ENCODE results near the gene SUMF1.

DNA sequence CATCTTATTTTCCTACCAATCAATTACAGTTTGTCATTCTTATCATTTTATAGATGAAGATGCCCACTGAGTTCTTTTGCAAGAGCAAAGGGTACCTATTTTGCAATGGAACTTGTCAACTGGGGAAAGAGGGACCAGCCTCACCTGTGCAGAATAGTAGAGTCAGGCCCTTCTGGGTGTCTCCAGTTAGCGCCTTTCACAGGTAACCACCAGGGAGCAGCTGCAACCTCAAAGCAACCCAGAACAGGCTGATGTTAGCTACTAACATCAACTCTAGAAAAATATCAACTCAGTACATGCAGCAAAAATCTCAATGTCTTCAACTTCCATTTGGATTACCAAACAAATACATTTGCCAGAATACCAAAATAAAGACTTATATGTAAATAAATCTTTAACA, 47.1 kb downstream of the SUMF1 start:
- TF ChIP-seq, protein P1, sequence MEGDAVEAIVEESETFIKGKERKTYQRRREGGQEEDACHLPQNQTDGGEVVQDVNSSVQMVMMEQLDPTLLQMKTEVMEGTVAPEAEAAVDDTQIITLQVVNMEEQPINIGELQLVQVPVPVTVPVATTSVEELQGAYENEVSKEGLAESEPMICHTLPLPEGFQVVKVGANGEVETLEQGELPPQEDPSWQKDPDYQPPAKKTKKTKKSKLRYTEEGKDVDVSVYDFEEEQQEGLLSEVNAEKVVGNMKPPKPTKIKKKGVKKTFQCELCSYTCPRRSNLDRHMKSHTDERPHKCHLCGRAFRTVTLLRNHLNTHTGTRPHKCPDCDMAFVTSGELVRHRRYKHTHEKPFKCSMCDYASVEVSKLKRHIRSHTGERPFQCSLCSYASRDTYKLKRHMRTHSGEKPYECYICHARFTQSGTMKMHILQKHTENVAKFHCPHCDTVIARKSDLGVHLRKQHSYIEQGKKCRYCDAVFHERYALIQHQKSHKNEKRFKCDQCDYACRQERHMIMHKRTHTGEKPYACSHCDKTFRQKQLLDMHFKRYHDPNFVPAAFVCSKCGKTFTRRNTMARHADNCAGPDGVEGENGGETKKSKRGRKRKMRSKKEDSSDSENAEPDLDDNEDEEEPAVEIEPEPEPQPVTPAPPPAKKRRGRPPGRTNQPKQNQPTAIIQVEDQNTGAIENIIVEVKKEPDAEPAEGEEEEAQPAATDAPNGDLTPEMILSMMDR (IDR thresholded peaks at IDR 0.05) = no peak
- TF ChIP-seq POLR2A (IDR thresholded peaks at IDR 0.05) = no peak
